Measurements from ENCODE around the gene ZNF3. TPM values are rescaled to one million over a fixed set of nuclear protein-coding genes. Genes with fewer than 3 reads are reported as not detected.

The ZNF3 gene
- total and polyA plus RNA-seq, 9 of the 15 experiments (the other 6 are each of a cell fraction or from before 2014, with no cell fraction given) = 30.0 to 64.9 (median 51.5) TPM

- no peak overlapping the region for H3K9ac ChIP-seq (ENCODE audit: insufficient read depth in 1 of 2, low read depth in 2 of 2, low read length in 2 of 2)
- no peak overlapping the region for H3K27ac ChIP-seq (ENCODE audit: extremely low read depth, low read depth, low read length)
- no TSS peak for BruUV-seq (replicated peaks)
- H3K4me3 ChIP-seq = no peak overlapping the region
- no peak for FAIRE-seq
- H3K4me1 ChIP-seq (replicated peaks in 1 of 2; ENCODE audit: control insufficient read depth in 2 of 2, insufficient read depth in 2 of 2, low read length in 2 of 2) = peaks cover 28 to 46% of the 10 kb centered on the region in 2 experiments
- H4K20me1 ChIP-seq (replicated peaks; ENCODE audit: control insufficient read depth, insufficient read depth, low read length) = no peaks in the 10 kb centered on the region
- no peaks in the 10 kb centered on the region; a peak in 1 of 5 replicates for H3K27me3 ChIP-seq (ENCODE audit: control insufficient read depth in 2 of 2, insufficient read depth in 2 of 2, low read length in 2 of 2)
- in situ Hi-C loops (cut with MboI) = loop anchor here (5.0 kb wide), 2 partner anchors 136 to 211 kb away; partner anchors contain the start of gene TRIM4
- H3K9me1 ChIP-seq (ENCODE audit: control insufficient read depth, insufficient read depth, low read length) = no peaks in the 10 kb centered on the region
- 38% methylated on average over 1 of the region's 1 CpG for WGBS (ENCODE audit: insufficient coverage, low coverage, missing lambda C conversion rate)
- ChIA-PET POLR2A (interaction anchor here (0.6 to 1.9 kb wide), 8 partner anchors 10 to 584 kb away, joined by 3 to 7 read pairs (median 3); partner anchors contain the start of gene LAMTOR4), CTCF (ENCODE audit: low intra/inter-chr PET ratio) (interaction anchor here (0.9 kb wide), 1 partner anchor 215 kb away, joined by 3 read pairs; no protein-coding TSS in a partner anchor)
- H3K36me3 ChIP-seq (ENCODE audit: control insufficient read depth, insufficient read depth, low read length) = no peaks in the 10 kb centered on the region
- H3K4me2 ChIP-seq (ENCODE audit: insufficient read depth, low read length) = no peak overlapping the region
- no peak for DNase-seq (ENCODE audit: extremely low read depth in 1 of 4, low spot score in 3 of 4)
- peaks cover 22% of the 10 kb centered on the region for H3K79me2 ChIP-seq (ENCODE audit: control insufficient read depth, insufficient read depth, low read length)
- no peak for ATAC-seq
- H2AFZ ChIP-seq (ENCODE audit: low read depth, low read length) = no peak overlapping the region
- intact Hi-C loops (cut with micrococcal nuclease) = loop anchor here (5.0 kb wide), 2 partner anchors 81 to 151 kb away; partner anchors contain the start of genes AZGP1 and ZSCAN21
- H3K9me3 ChIP-seq (replicated peaks; ENCODE audit: control insufficient read depth, insufficient read depth, low read depth, low read length) = no peaks in the 10 kb centered on the region
- no peak for TF ChIP-seq SP2 (IDR thresholded peaks at IDR 0.05; ENCODE audit: extremely low read depth, low read depth, low read length, poor library complexity, severe bottlenecking)
- TF ChIP-seq PYGO2 (tag; IDR thresholded peaks at IDR 0.05) = no peak
- TF ChIP-seq CREB3L1 (IDR thresholded peaks at IDR 0.05; ENCODE audit: borderline replicate concordance, low read depth) = no peak
- no peak for TF ChIP-seq NELFE (IDR thresholded peaks at IDR 0.05; ENCODE audit: insufficient read depth, insufficient read length)
- TF ChIP-seq ZNF79 (CRISPR knock-in tag; IDR thresholded peaks at IDR 0.05; ENCODE audit: low read depth) = no peak
- no peak for TF ChIP-seq SREBF1 (IDR thresholded peaks at IDR 0.05; ENCODE audit: borderline replicate concordance, low read depth, low read length)
- no peak for TF ChIP-seq PKNOX1 (IDR thresholded peaks at IDR 0.05)
- TF ChIP-seq PHF21A (IDR thresholded peaks at IDR 0.05; ENCODE audit: borderline replicate concordance, low read depth) = no peak
- no peak for TF ChIP-seq IFI16 (CRISPR knock-in tag; IDR thresholded peaks at IDR 0.05)
- no peak for TF ChIP-seq SPI1 (IDR thresholded peaks at IDR 0.05; ENCODE audit: borderline replicate concordance, low read depth, low read length)
- TF ChIP-seq ZNF408 (CRISPR knock-in tag; IDR thresholded peaks at IDR 0.05; ENCODE audit: low read depth) = no peak
- TF ChIP-seq RAD51 (IDR thresholded peaks at IDR 0.05; ENCODE audit: borderline replicate concordance, low read depth) = no peak
These were observed 47.1 kb upstream of the ZNF3 start for GRCh38 chr7:100128637-100128963.
